Measurements from ENCODE around the gene FIP1L1.

DNA sequence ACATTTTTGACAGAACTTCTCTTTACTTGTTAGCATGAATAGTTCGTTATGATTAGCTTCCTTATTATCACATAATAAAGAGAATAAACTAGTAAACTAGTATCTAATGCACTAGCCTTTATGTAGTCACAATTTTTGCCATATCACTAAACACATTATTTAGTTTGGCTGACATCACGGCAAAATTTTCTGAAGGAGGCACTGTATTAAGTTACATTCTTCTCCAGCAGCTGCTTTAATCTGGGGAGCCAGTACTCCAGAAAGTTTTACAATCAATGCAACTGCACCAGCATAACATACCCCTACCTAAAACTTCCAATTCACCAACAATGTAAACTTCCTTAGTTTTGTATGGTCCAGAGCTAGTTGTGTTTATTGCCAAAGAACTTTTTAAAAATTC is 87.8 kb downstream of the FIP1L1 start:
- TF ChIP-seq POLR2AphosphoS5 (IDR thresholded peaks at IDR 0.05): no peak
- TF ChIP-seq, protein P1, sequence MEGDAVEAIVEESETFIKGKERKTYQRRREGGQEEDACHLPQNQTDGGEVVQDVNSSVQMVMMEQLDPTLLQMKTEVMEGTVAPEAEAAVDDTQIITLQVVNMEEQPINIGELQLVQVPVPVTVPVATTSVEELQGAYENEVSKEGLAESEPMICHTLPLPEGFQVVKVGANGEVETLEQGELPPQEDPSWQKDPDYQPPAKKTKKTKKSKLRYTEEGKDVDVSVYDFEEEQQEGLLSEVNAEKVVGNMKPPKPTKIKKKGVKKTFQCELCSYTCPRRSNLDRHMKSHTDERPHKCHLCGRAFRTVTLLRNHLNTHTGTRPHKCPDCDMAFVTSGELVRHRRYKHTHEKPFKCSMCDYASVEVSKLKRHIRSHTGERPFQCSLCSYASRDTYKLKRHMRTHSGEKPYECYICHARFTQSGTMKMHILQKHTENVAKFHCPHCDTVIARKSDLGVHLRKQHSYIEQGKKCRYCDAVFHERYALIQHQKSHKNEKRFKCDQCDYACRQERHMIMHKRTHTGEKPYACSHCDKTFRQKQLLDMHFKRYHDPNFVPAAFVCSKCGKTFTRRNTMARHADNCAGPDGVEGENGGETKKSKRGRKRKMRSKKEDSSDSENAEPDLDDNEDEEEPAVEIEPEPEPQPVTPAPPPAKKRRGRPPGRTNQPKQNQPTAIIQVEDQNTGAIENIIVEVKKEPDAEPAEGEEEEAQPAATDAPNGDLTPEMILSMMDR (IDR thresholded peaks at IDR 0.05 in 8 of 11, conservative IDR thresholded peaks at IDR 0.05 in 3 of 11): no peak
- no peak for TF ChIP-seq POLR2A (IDR thresholded peaks at IDR 0.05)
